ENCODE results near the gene PLA2G4B.

DNA sequence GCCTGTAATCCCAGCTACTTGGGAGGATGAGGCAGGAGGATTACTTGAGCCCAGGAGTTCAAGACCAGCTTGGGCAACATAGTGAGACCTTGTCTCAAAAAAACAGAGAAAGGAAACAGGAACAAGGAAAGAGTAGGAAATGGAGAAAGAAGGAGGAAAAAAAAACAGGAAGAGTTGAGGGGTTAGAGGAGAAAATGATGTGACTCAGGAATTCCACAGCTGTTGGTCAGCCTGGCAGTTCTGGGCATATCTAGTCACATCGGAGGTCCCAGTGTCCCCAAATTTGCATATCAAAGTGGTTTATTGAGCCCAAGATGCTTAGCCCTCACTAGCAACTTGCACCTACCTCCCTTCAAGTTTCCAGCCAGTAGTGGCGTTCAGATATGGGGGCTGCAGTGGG, 29.5 kb upstream of the PLA2G4B start:
- TF ChIP-seq, protein P1, sequence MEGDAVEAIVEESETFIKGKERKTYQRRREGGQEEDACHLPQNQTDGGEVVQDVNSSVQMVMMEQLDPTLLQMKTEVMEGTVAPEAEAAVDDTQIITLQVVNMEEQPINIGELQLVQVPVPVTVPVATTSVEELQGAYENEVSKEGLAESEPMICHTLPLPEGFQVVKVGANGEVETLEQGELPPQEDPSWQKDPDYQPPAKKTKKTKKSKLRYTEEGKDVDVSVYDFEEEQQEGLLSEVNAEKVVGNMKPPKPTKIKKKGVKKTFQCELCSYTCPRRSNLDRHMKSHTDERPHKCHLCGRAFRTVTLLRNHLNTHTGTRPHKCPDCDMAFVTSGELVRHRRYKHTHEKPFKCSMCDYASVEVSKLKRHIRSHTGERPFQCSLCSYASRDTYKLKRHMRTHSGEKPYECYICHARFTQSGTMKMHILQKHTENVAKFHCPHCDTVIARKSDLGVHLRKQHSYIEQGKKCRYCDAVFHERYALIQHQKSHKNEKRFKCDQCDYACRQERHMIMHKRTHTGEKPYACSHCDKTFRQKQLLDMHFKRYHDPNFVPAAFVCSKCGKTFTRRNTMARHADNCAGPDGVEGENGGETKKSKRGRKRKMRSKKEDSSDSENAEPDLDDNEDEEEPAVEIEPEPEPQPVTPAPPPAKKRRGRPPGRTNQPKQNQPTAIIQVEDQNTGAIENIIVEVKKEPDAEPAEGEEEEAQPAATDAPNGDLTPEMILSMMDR (IDR thresholded peaks at IDR 0.05) = no peak
- TF ChIP-seq POLR2A (IDR thresholded peaks at IDR 0.05) = no peak

All from testis (tissue), 2 donors.